H9 (cell line): Measurements from ENCODE around the gene PPIP5K1. TPM values are rescaled to one million over a fixed set of nuclear protein-coding genes. Genes with fewer than 3 reads are reported as not detected.
A peak's percentile ranks its signal among the peaks of the same experiment; 100 is the strongest.

Experiments
- DNase-seq: peaks from one replicate; pipeline ENCODE4 v3.0.0-alpha.2; 2017
- H2AFZ ChIP-seq: one replicate; pipeline ENCODE4 v1.6.1; 2013; ENCODE audit warnings: mild to moderate bottlenecking, low read length, control low read depth, moderate library complexity
- H2AK5ac ChIP-seq: 2 replicates; pipeline ENCODE4 v1.6.1; 2013; ENCODE audit warnings: low read length, control low read depth, mixed read lengths; ENCODE audit not compliant: insufficient read length
- H2BK120ac ChIP-seq: one replicate; pipeline ENCODE4 v1.6.1; 2013; ENCODE audit warnings: low read depth, mild to moderate bottlenecking, low read length, control low read depth, inconsistent platforms; ENCODE audit not compliant: poor library complexity, severe bottlenecking
- H2BK12ac ChIP-seq: 2 replicates; pipeline ENCODE4 v1.6.1; 2013; ENCODE audit warnings: low read length, control low read depth, mixed read lengths, low read depth; ENCODE audit not compliant: insufficient read length
- H2BK15ac ChIP-seq: 2 replicates; pipeline ENCODE4 v1.6.1; 2013; ENCODE audit warnings: low read depth, low read length, control low read depth
- H2BK20ac ChIP-seq: one replicate; pipeline ENCODE4 v1.6.1; 2013; ENCODE audit warnings: low read depth, mild to moderate bottlenecking, low read length, control low read depth, inconsistent platforms; ENCODE audit not compliant: poor library complexity, severe bottlenecking
- H2BK5ac ChIP-seq: 2 replicates; pipeline ENCODE4 v1.6.1; 2013; ENCODE audit warnings: low read length, control low read depth, mixed read lengths; ENCODE audit not compliant: insufficient read length
- H3K14ac ChIP-seq: 2 replicates; pipeline ENCODE4 v1.6.1; 2013; ENCODE audit warnings: low read length, control low read depth; ENCODE audit not compliant: insufficient read depth
- H3K18ac ChIP-seq: 2 replicates; pipeline ENCODE4 v1.6.1; 2013; ENCODE audit warnings: low read depth, mild to moderate bottlenecking, mixed read lengths, low read length, control low read depth; ENCODE audit not compliant: insufficient read length
- H3K23ac ChIP-seq: 2 replicates; pipeline ENCODE4 v1.6.1; 2013; ENCODE audit warnings: low read length, control low read depth, mixed read lengths, low read depth; ENCODE audit not compliant: insufficient read length
- H3K23me2 ChIP-seq: 2 replicates; pipeline ENCODE4 v1.6.1; 2013; ENCODE audit warnings: low read depth, mild to moderate bottlenecking, mixed read lengths, low read length, control low read depth; ENCODE audit not compliant: insufficient read length, poor library complexity, severe bottlenecking
- H3K27ac ChIP-seq: 2 replicates; pipeline ENCODE4 v1.5.1; 2013; ENCODE audit warnings: low read length, control low read depth, mixed read lengths, low read depth; ENCODE audit not compliant: insufficient read length
- H3K27me3 ChIP-seq: 2 replicates; pipeline ENCODE4 v1.6.1; 2013; ENCODE audit warnings: low read length, control low read depth, inconsistent platforms; ENCODE audit not compliant: insufficient read depth
- H3K4ac ChIP-seq: 2 replicates; pipeline ENCODE4 v1.6.1; 2013; ENCODE audit warnings: low read depth, mild to moderate bottlenecking, control low read depth, inconsistent platforms, low read length, moderate library complexity
- H3K4me1 ChIP-seq: 2 replicates; pipeline ENCODE4 v1.6.1; 2013; ENCODE audit warnings: low read length, control low read depth, inconsistent platforms; ENCODE audit not compliant: insufficient read depth
- H3K4me2 ChIP-seq: 2 replicates; pipeline ENCODE4 v1.6.1; 2013; ENCODE audit warnings: low read length, control low read depth, mixed read lengths; ENCODE audit not compliant: insufficient read length, insufficient read depth
- H3K56ac ChIP-seq: 2 replicates; pipeline ENCODE4 v1.6.1; 2013; ENCODE audit warnings: low read depth, mild to moderate bottlenecking, mixed read lengths, low read length, control low read depth; ENCODE audit not compliant: insufficient read length
- H3K79me1 ChIP-seq: 2 replicates; pipeline ENCODE4 v1.6.1; 2013; ENCODE audit warnings: low read depth, mild to moderate bottlenecking, moderate library complexity, low read length, control low read depth, inconsistent platforms; ENCODE audit not compliant: insufficient read depth, poor library complexity, severe bottlenecking
- H3K79me2 ChIP-seq: 2 replicates; pipeline ENCODE4 v1.6.1; 2013; ENCODE audit warnings: low read length, control low read depth, inconsistent platforms; ENCODE audit not compliant: insufficient read depth
- H3K9ac ChIP-seq: 2 replicates; pipeline ENCODE4 v1.6.1; 2013; ENCODE audit warnings: low read length, control low read depth, mixed read lengths; ENCODE audit not compliant: insufficient read length; ENCODE audit errors: extremely low read depth
- H3K9me3 ChIP-seq: one replicate; pipeline ENCODE4 v1.6.1; 2013; ENCODE audit warnings: low read depth, low read length, inconsistent platforms; ENCODE audit not compliant: control insufficient read depth
- H3T11ph ChIP-seq: one replicate; pipeline ENCODE4 v1.6.1; 2013; ENCODE audit warnings: mild to moderate bottlenecking, low read length, control low read depth, inconsistent platforms
- H4K20me1 ChIP-seq: one replicate; pipeline ENCODE4 v1.6.1; 2013; ENCODE audit not compliant: control insufficient read depth, insufficient read length, insufficient read depth
- H4K5ac ChIP-seq: 2 replicates; pipeline ENCODE4 v1.6.1; 2013; ENCODE audit warnings: low read depth, mild to moderate bottlenecking, mixed read lengths, low read length, control low read depth; ENCODE audit not compliant: insufficient read length
- H4K8ac ChIP-seq: replicated peaks from 2 replicates; pipeline ENCODE4 v1.6.1; 2013; ENCODE audit warnings: low read length, control low read depth, mixed read lengths, low read depth; ENCODE audit not compliant: insufficient read length
- H4K91ac ChIP-seq: 2 replicates; pipeline ENCODE4 v1.6.1; 2013; ENCODE audit warnings: low read depth, mild to moderate bottlenecking, moderate library complexity, mixed read lengths, low read length, control low read depth; ENCODE audit not compliant: insufficient read length
- H3K27ac Mint-ChIP-seq, 3 experiments: 2 replicates in 2 of 3; 3 replicates in 1 of 3; pipeline ENCODE4 v1.8.0; 2020 to 2021; ENCODE audit warnings: mixed read lengths in 3 of 3, mild to moderate bottlenecking in 1 of 3, moderate library complexity in 1 of 3
- H3K27me3 Mint-ChIP-seq: 2 replicates; pipeline ENCODE4 v1.8.0; 2021; ENCODE audit warnings: low read depth, mild to moderate bottlenecking, moderate library complexity, mixed read lengths
- H3K36me3 Mint-ChIP-seq, 3 experiments: 2 replicates in 2 of 3; 3 replicates in 1 of 3; pipeline ENCODE4 v1.8.0; 2020 to 2021; ENCODE audit warnings: low read depth in 3 of 3, mixed read lengths in 3 of 3; ENCODE audit not compliant: insufficient read depth in 1 of 3
- H3K4me1 Mint-ChIP-seq, 2 experiments: 2 replicates each; pipeline ENCODE4 v1.8.0; 2020; ENCODE audit warnings: mixed read lengths in 2 of 2
- H3K4me3 Mint-ChIP-seq, 2 experiments: 2 replicates in 1 of 2; 3 replicates in 1 of 2; pipeline ENCODE4 v1.8.0; 2020 to 2021; ENCODE audit warnings: mild to moderate bottlenecking in 2 of 2, mixed read lengths in 2 of 2, moderate library complexity in 1 of 2
- H3K9me3 Mint-ChIP-seq, 2 experiments: 2 replicates in 1 of 2; 3 replicates in 1 of 2; pipeline ENCODE4 v1.8.0; 2020; ENCODE audit warnings: mild to moderate bottlenecking in 2 of 2, mixed read lengths in 2 of 2, moderate library complexity in 1 of 2
- WGBS: extraction: QIAGEN DNeasy Blood & Tissue Kit; methylation state at CpG from one replicate; pipeline ENCODE4 v1.1.7; 2013; ENCODE audit warnings: missing lambda C conversion rate, low lambda C conversion rate, mixed read lengths; ENCODE audit not compliant: insufficient read length; ENCODE audit errors: extremely low coverage; 5-methylcytosine and 5-hydroxymethylcytosine counted together
- total RNA-seq: library from RNA; stranded (reverse); gene quantifications from 2 replicates; pipeline ENCODE4 v1.2.1, GENCODE V29; 2021
- TF ChIP-seq, protein P1 (sequence below): fragments of 200-600 bp; sonication (generic); conservative IDR thresholded peaks from 3 replicates; pipeline ENCODE4 v1.8.0; 2021; ENCODE audit warnings: antibody characterized with exemption, mild to moderate bottlenecking

PPIP5K1 gene
- total RNA-seq, 1 experiment from 2014 or later: 28.5 TPM

DNA sequence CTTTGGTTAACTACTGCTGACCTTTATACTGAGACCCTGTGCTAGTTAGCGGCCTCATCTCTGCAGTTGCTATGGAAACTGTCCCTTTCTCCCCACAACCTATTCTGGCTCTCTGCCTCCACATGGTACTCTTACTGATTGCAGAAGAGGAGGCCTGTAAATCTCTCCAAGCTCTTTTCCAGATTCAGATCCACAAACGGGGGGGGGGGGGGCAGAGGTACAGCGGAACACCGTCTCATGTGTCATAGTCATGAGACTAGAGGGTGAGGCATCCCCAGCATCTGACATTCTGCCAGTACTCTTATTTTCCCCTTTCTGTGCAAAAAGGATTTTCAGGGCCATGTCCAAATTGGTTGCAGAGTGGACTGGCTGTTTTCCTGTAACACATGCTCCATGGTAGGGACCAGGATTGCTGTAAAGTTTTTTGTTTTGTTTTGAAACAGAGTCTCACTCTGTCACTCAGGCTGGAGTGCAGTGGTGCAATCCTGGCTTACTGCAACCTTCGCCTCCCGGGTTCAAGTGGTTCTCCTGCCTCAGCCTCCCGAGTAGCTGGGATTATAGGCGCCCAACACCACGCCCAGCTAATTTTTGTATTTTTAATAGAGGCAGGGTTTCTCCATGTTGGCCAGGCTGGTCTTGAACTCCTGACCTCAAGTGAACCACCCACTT, 80.9 kb downstream of the PPIP5K1 start:
- no peaks in the 10 kb centered on the region for H3K4me1 ChIP-seq
- Mint-ChIP-seq H3K9me3 (no peaks in the 10 kb centered on the region), H3K36me3 (no peaks in the 10 kb centered on the region), H3K4me3 (peak overlapping the region; percentile 15 to 93; a peak in 4 of 5 replicates), H3K27me3 (peaks cover 31% of the 10 kb centered on the region), H3K4me1 (peaks cover 13 to 36% of the 10 kb centered on the region in 2 experiments), H3K27ac (no peak overlapping the region)
- H3K23me2 ChIP-seq: peaks cover 13% of the 10 kb centered on the region
- no peak overlapping the region for H3K4ac ChIP-seq
- H3K9me3 ChIP-seq: no peaks in the 10 kb centered on the region
- no peak overlapping the region for H2AFZ ChIP-seq
- no peak overlapping the region for H3K18ac ChIP-seq
- H3K14ac ChIP-seq: no peak overlapping the region
- H2BK5ac ChIP-seq: no peak overlapping the region
- no peak overlapping the region for H2BK12ac ChIP-seq
- H3K56ac ChIP-seq: no peak overlapping the region
- H3K27ac ChIP-seq: no peak overlapping the region
- H4K91ac ChIP-seq: no peak overlapping the region
- no peak overlapping the region for H3K23ac ChIP-seq
- no peak overlapping the region for H4K8ac ChIP-seq
- peak overlapping the region; percentile 50 for H3K4me2 ChIP-seq
- no peak for DNase-seq
- WGBS: no CpG with 5 or more reads among the region's 9 CpGs
- no peaks in the 10 kb centered on the region for H3K79me2 ChIP-seq
- H2BK120ac ChIP-seq: no peak overlapping the region
- H3K9ac ChIP-seq: no peak overlapping the region
- H2BK20ac ChIP-seq: no peak overlapping the region
- H2BK15ac ChIP-seq: no peak overlapping the region
- no peak overlapping the region for H2AK5ac ChIP-seq
- no peak overlapping the region for H4K5ac ChIP-seq
- no peak overlapping the region for H3T11ph ChIP-seq
- TF ChIP-seq, protein P1, sequence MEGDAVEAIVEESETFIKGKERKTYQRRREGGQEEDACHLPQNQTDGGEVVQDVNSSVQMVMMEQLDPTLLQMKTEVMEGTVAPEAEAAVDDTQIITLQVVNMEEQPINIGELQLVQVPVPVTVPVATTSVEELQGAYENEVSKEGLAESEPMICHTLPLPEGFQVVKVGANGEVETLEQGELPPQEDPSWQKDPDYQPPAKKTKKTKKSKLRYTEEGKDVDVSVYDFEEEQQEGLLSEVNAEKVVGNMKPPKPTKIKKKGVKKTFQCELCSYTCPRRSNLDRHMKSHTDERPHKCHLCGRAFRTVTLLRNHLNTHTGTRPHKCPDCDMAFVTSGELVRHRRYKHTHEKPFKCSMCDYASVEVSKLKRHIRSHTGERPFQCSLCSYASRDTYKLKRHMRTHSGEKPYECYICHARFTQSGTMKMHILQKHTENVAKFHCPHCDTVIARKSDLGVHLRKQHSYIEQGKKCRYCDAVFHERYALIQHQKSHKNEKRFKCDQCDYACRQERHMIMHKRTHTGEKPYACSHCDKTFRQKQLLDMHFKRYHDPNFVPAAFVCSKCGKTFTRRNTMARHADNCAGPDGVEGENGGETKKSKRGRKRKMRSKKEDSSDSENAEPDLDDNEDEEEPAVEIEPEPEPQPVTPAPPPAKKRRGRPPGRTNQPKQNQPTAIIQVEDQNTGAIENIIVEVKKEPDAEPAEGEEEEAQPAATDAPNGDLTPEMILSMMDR: no peak
- H3K27me3 ChIP-seq: peaks cover 12% of the 10 kb centered on the region; the same call in 1 of the 2 replicates
- H4K20me1 ChIP-seq: no peaks in the 10 kb centered on the region
- H3K79me1 ChIP-seq: no peaks in the 10 kb centered on the region
